ENCODE results near the gene PGAP1.

Gene PGAP1

DNA sequence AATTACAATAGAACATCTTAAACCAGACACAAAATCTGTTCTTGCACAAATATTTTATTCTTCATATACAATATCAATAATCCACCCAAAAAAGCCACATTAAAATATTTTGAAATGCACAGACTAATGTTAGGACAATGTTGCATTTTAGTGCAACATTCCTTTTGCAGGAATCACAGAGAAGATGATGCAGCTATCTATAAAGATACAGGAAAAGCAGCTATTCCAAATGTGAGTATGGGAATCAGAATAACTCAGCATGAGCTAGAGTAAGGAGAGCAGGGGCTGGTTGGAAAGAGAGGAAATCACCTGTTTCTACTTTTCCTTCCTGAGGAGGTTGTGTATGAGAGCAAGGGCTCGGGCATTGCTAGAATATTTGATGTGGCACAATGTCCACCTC lies 122.1 kb downstream of the PGAP1 start:
- Histone ChIP-seq H2BK5ac (ENCODE audit: low read length) (no peak overlapping the region), H2BK120ac (ENCODE audit: low read depth, low read length) (no peak overlapping the region), H3K4ac (ENCODE audit: low read length) (no peak overlapping the region), H3K23ac (ENCODE audit: low read depth, low read length, poor library complexity) (no peak overlapping the region), H4K91ac (ENCODE audit: low read depth, low read length, poor library complexity) (no peak overlapping the region), H3K36me3 (replicated peaks in 1 of 2; ENCODE audit: control insufficient read depth in 2 of 2, insufficient read depth in 2 of 2, low read length in 2 of 2) (no peaks in the 10 kb centered on the region), H4K8ac (ENCODE audit: low read depth, low read length) (no peak overlapping the region), H3K9me3 (replicated peaks in 1 of 2; ENCODE audit: control insufficient read depth in 2 of 2, insufficient read depth in 1 of 2, low read depth in 1 of 2, low read length in 2 of 2) (no peaks in the 10 kb centered on the region), H2BK15ac (ENCODE audit: low read length) (no peak overlapping the region), H3K27me3 (ENCODE audit: control insufficient read depth in 3 of 3, insufficient read depth in 3 of 3, low read depth in 1 of 3, low read length in 3 of 3) (no peaks in the 10 kb centered on the region), H3K27ac (replicated peaks; ENCODE audit: low read length) (no peak overlapping the region), H3K14ac (ENCODE audit: low read length) (no peak overlapping the region), H3K4me1 (ENCODE audit: control insufficient read depth in 2 of 2, insufficient read depth in 1 of 2, low read depth in 1 of 2, low read length in 2 of 2) (no peaks in the 10 kb centered on the region), H3K79me1 (ENCODE audit: low read depth, low read length) (no peaks in the 10 kb centered on the region), H2BK12ac (ENCODE audit: low read length) (no peak overlapping the region), H3K18ac (ENCODE audit: low read length) (no peak overlapping the region), H3K4me3 (ENCODE audit: low read length in 2 of 2) (no peak overlapping the region), H3K9ac (ENCODE audit: low read depth, low read length, poor library complexity) (no peak overlapping the region), H2AFZ (ENCODE audit: low read length) (no peak overlapping the region), H2AK5ac (ENCODE audit: low read depth, low read length) (no peak overlapping the region), H3K4me2 (ENCODE audit: insufficient read depth, low read length, poor library complexity, severe bottlenecking) (no peak overlapping the region)
- DNase-seq (ENCODE audit: low spot score) = no peak
- no CpG with 5 or more reads among the region's 1 CpG for WGBS, 2 donors (ENCODE audit: extremely low coverage in 2 of 2, insufficient read length in 2 of 2, insufficient replicate concordance in 1 of 2)

DNA sequence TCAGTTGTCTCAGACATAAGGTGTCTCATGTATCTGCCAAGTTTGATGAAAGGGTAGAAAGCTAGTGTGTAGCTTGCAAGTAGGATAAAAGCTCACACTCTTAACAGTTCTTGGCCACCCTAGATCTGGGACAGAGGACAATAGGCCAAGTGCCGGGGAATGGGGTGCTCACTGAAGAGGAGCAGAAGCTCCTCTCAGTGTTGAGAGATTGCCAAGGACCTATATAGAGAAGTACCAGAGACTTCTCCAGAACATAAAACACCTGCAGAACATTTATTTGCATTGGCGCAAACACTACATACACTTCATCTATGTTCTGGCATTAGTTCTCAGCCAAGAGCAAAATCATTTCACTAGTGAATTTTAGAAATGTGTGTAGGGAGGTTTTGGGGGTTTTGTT lies 124.1 kb downstream of the PGAP1 start:
- Histone ChIP-seq H3K4ac (ENCODE audit: low read length) (no peak overlapping the region), H3K9ac (ENCODE audit: low read depth, low read length, poor library complexity) (no peak overlapping the region), H3K4me3 (ENCODE audit: low read length in 2 of 2) (no peak overlapping the region), H2AK5ac (ENCODE audit: low read depth, low read length) (no peak overlapping the region), H3K79me1 (ENCODE audit: low read depth, low read length) (no peaks in the 10 kb centered on the region), H3K4me2 (ENCODE audit: insufficient read depth, low read length, poor library complexity, severe bottlenecking) (no peak overlapping the region), H4K8ac (ENCODE audit: low read depth, low read length) (no peak overlapping the region), H2BK15ac (ENCODE audit: low read length) (no peak overlapping the region), H3K18ac (ENCODE audit: low read length) (no peak overlapping the region), H2BK12ac (ENCODE audit: low read length) (no peak overlapping the region), H3K36me3 (replicated peaks in 1 of 2; ENCODE audit: control insufficient read depth in 2 of 2, insufficient read depth in 2 of 2, low read length in 2 of 2) (peaks cover 0 to 8% of the 10 kb centered on the region in 2 donors), H4K91ac (ENCODE audit: low read depth, low read length, poor library complexity) (no peak overlapping the region), H3K23ac (ENCODE audit: low read depth, low read length, poor library complexity) (no peak overlapping the region), H3K4me1 (ENCODE audit: control insufficient read depth in 2 of 2, insufficient read depth in 1 of 2, low read depth in 1 of 2, low read length in 2 of 2) (no peaks in the 10 kb centered on the region), H3K27ac (replicated peaks; ENCODE audit: low read length) (no peak overlapping the region), H3K14ac (ENCODE audit: low read length) (no peak overlapping the region), H2BK5ac (ENCODE audit: low read length) (no peak overlapping the region), H2BK120ac (ENCODE audit: low read depth, low read length) (no peak overlapping the region), H3K9me3 (replicated peaks in 1 of 2; ENCODE audit: control insufficient read depth in 2 of 2, insufficient read depth in 1 of 2, low read depth in 1 of 2, low read length in 2 of 2) (no peaks in the 10 kb centered on the region), H2AFZ (ENCODE audit: low read length) (peak overlapping the region; percentile 69), H3K27me3 (ENCODE audit: control insufficient read depth in 3 of 3, insufficient read depth in 3 of 3, low read depth in 1 of 3, low read length in 3 of 3) (no peaks in the 10 kb centered on the region)
- WGBS, 2 donors (ENCODE audit: extremely low coverage in 2 of 2, insufficient read length in 2 of 2, insufficient replicate concordance in 1 of 2) = no CpG with 5 or more reads among the region's 2 CpGs
- DNase-seq (ENCODE audit: low spot score) = no peak

DNA sequence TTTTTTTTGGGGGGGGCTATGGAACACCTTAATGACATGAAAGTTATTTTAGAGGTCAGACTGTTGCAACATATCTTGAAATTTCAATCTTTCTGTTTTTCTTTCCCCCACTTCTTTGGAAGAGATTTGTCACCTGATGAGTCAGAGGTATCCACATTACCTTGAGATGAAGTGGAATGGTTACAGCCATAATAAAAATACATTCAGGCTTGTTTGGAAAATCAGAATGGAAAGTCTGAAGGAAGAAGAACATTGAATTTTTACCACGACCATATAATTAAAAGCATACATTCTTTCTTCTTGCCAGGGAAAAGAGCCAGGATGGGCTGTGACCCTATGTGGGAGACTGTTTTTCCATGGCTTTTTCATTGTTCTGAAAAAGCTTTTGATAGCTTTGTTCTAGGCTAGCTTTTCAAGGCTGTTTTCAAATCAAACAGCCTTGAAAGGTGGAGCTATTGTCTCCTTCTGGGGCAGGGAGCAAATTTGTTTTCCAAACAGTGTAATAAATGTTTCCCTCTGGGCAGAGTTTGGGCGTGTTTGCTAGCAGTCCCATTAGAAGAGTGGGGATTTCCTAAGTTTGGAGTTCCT lies 124.7 kb downstream of the PGAP1 start:
- Histone ChIP-seq H3K27ac (replicated peaks; ENCODE audit: low read length) (no peak overlapping the region), H3K4me2 (ENCODE audit: insufficient read depth, low read length, poor library complexity, severe bottlenecking) (no peak overlapping the region), H4K8ac (ENCODE audit: low read depth, low read length) (no peak overlapping the region), H2AFZ (ENCODE audit: low read length) (peak overlapping the region; percentile 69), H3K79me1 (ENCODE audit: low read depth, low read length) (no peaks in the 10 kb centered on the region), H3K9me3 (replicated peaks in 1 of 2; ENCODE audit: control insufficient read depth in 2 of 2, insufficient read depth in 1 of 2, low read depth in 1 of 2, low read length in 2 of 2) (no peaks in the 10 kb centered on the region), H3K36me3 (replicated peaks in 1 of 2; ENCODE audit: control insufficient read depth in 2 of 2, insufficient read depth in 2 of 2, low read length in 2 of 2) (peaks cover 3 to 14% of the 10 kb centered on the region in 2 donors), H3K14ac (ENCODE audit: low read length) (no peak overlapping the region), H3K23ac (ENCODE audit: low read depth, low read length, poor library complexity) (no peak overlapping the region), H3K4ac (ENCODE audit: low read length) (no peak overlapping the region), H4K91ac (ENCODE audit: low read depth, low read length, poor library complexity) (no peak overlapping the region), H2BK5ac (ENCODE audit: low read length) (no peak overlapping the region), H2BK120ac (ENCODE audit: low read depth, low read length) (no peak overlapping the region), H3K4me3 (ENCODE audit: low read length in 2 of 2) (no peak overlapping the region), H3K27me3 (ENCODE audit: control insufficient read depth in 3 of 3, insufficient read depth in 3 of 3, low read depth in 1 of 3, low read length in 3 of 3) (no peaks in the 10 kb centered on the region), H2BK12ac (ENCODE audit: low read length) (no peak overlapping the region), H3K18ac (ENCODE audit: low read length) (no peak overlapping the region), H3K4me1 (ENCODE audit: control insufficient read depth in 2 of 2, insufficient read depth in 1 of 2, low read depth in 1 of 2, low read length in 2 of 2) (no peaks in the 10 kb centered on the region), H3K9ac (ENCODE audit: low read depth, low read length, poor library complexity) (no peak overlapping the region), H2BK15ac (ENCODE audit: low read length) (no peak overlapping the region), H2AK5ac (ENCODE audit: low read depth, low read length) (no peak overlapping the region)
- no peak for DNase-seq (ENCODE audit: low spot score)
- no CpG with 5 or more reads among the region's 2 CpGs for WGBS, 2 donors (ENCODE audit: extremely low coverage in 2 of 2, insufficient read length in 2 of 2, insufficient replicate concordance in 1 of 2)

DNA sequence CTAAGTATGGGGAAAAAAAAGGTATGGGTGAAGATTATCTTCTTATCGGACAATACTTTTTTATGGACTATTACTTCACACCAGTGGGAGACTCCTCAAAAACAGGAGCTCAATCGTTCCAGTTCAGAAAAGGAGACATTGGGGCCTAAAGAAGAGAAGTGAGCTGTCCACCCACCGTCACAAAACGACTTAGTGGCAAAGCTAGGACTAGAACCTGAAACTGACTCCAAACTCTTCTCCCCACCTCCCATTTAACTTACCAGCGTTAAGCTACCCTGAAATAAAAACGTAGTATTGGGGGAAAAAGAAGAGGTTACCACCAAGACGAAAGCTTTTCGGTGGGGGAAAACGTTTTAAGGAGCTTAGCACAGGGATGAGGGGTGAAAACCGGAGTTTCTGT lies 127.5 kb downstream of the PGAP1 start:
- no peak overlapping the region for H3K18ac ChIP-seq (ENCODE audit: low read length)
- no peak overlapping the region for H2BK15ac ChIP-seq (ENCODE audit: low read length)
- no peak overlapping the region for H3K23ac ChIP-seq (ENCODE audit: low read depth, low read length, poor library complexity)
- peak; percentile 1 for DNase-seq (ENCODE audit: low spot score)
- H2AK5ac ChIP-seq (ENCODE audit: low read depth, low read length) = no peak overlapping the region
- H3K14ac ChIP-seq (ENCODE audit: low read length) = no peak overlapping the region
- peaks cover 2% of the 10 kb centered on the region for H3K79me1 ChIP-seq (ENCODE audit: low read depth, low read length)
- no peak overlapping the region for H2BK12ac ChIP-seq (ENCODE audit: low read length)
- H3K4me3 ChIP-seq (ENCODE audit: low read length in 2 of 2) = peak overlapping the region; percentile 72 to 95
- H4K8ac ChIP-seq (ENCODE audit: low read depth, low read length) = no peak overlapping the region
- no peaks in the 10 kb centered on the region for H3K27me3 ChIP-seq (ENCODE audit: control insufficient read depth in 3 of 3, insufficient read depth in 3 of 3, low read depth in 1 of 3, low read length in 3 of 3)
- H3K4me2 ChIP-seq (ENCODE audit: insufficient read depth, low read length, poor library complexity, severe bottlenecking) = peak overlapping the region; percentile 66
- peaks cover 10 to 38% of the 10 kb centered on the region in 2 donors for H3K36me3 ChIP-seq (replicated peaks in 1 of 2; ENCODE audit: control insufficient read depth in 2 of 2, insufficient read depth in 2 of 2, low read length in 2 of 2)
- H3K4ac ChIP-seq (ENCODE audit: low read length) = no peak overlapping the region
- no peak overlapping the region for H2BK5ac ChIP-seq (ENCODE audit: low read length)
- H4K91ac ChIP-seq (ENCODE audit: low read depth, low read length, poor library complexity) = no peak overlapping the region
- H3K9me3 ChIP-seq (replicated peaks in 1 of 2; ENCODE audit: control insufficient read depth in 2 of 2, insufficient read depth in 1 of 2, low read depth in 1 of 2, low read length in 2 of 2) = no peaks in the 10 kb centered on the region
- H3K4me1 ChIP-seq (ENCODE audit: control insufficient read depth in 2 of 2, insufficient read depth in 1 of 2, low read depth in 1 of 2, low read length in 2 of 2) = no peaks in the 10 kb centered on the region
- no CpG with 5 or more reads among the region's 10 CpGs for WGBS, 2 donors (ENCODE audit: extremely low coverage in 2 of 2, insufficient read length in 2 of 2, insufficient replicate concordance in 1 of 2)
- H3K27ac ChIP-seq (replicated peaks; ENCODE audit: low read length) = no peak overlapping the region
- no peak overlapping the region for H2BK120ac ChIP-seq (ENCODE audit: low read depth, low read length)
- no peak overlapping the region for H3K9ac ChIP-seq (ENCODE audit: low read depth, low read length, poor library complexity)
- H2AFZ ChIP-seq (ENCODE audit: low read length) = peak overlapping the region; percentile 95
